HTERT RPE-1 (cell line): Measurements from ENCODE around the gene TAL2.

Experiments
- in situ Hi-C: fragments of 300-500 bp; cut with MboI; formaldehyde crosslinking; loops from 4 replicates; pipeline ENCODE4 v1.14.3; 2020; ENCODE audit warnings: low sequenced_read_pairs

Gene TAL2

DNA sequence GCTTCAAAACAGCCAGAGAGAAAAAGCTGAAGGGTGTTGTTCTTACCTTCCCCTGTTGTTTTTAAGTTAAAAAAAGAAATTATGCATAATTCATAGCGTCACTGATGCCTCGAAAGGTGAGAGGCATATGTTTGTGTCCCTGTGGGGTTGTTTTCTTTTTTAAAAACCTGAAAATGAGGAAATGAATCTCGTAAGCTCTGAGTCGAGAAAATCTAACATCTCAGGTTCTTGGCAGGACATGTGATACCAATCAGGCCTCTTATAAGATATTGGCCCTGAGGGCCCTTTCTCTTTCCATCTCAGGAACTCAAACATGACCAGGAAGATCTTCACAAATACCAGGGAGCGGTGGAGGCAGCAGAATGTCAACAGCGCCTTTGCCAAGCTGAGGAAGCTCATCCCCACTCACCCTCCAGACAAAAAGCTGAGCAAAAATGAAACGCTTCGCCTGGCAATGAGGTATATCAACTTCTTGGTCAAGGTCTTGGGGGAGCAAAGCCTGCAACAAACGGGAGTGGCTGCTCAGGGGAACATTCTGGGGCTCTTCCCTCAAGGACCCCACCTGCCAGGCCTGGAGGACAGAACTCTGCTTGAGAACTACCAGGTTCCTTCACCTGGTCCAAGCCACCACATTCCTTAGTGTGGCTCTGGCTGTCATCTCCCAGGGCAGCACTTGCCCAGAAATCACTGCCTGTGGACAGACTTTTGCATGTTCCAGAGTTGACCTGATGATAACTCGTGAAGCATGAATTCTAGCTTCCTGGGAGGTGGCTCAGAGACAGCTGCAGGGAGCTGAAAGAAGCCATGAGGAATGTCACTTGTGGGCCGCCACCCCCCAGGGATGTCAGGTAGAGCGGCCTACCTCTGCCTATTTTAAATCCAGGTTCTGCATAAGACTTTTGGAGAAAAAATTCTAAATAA, at the start of gene TAL2:
Gene TAL2 (plus strand): TSS at position 274 of the 921 bp plus-strand sequence. CDS start 40 bp downstream, at position 314.
- in situ Hi-C loops = no loop called here

DNA sequence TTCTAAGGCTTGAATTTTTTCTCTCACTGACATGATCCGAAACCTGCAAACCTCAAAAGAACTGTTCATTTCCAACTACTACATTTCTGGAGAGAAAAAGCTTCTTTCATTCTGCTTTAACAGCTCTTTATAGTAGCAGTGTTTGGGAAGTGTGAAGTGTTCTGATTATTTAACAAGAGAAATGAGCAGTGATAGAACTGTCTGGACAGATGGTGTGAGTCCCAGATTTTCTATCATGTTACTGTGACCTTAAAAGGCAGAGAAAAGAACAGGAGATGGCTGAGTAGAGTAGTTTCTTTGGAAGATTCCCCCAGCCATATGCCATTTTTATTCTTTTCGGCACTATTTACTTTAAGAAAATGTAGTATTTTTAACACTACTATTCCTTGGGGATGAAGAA, 41.3 kb upstream of the TAL2 start:
- in situ Hi-C loops = no loop called here

GRCh38 chr9:105625088-105625487, 37.2 kb upstream of the TAL2 start:
- in situ Hi-C loops = no loop called here

- in situ Hi-C loops = no loop called here
Observed at GRCh38 chr9:105632807-105633206, 29.4 kb upstream of the TAL2 start.

- in situ Hi-C loops = no loop called here
Observed at GRCh38 chr9:105633411-105633810, 28.8 kb upstream of the TAL2 start.

- in situ Hi-C loops = no loop called here
Observed at GRCh38 chr9:105636331-105636730, 25.9 kb upstream of the TAL2 start.

DNA sequence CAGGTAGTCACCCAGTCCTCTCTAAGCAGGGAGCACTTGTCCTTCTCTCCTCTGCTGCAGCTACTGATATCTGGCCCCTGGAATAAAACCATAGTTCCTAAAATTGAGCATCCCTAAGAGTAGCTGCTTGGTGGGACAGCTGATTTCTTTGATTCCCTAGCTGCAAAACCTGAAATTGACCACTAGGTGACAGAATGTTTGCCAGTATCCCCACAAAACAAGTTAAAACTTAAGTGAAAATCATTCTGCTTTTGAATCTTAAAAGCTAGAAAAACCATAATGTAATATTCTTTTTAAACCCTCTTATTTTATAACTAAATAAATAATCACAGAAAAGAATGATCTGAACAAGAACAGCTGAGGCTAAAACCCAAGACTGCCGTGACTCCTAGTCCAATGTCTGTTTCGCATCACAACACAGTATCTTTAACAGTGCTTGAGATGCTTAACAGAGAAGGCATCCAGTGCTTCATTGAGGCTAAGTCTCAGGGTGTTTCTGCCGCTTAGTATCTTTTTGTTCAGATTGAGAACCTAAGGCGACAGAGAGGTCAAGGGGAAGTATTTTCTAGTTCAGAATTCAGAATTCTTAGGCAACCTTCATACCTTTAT, 24.4 kb upstream of the TAL2 start:
- in situ Hi-C loops = no loop called here

DNA sequence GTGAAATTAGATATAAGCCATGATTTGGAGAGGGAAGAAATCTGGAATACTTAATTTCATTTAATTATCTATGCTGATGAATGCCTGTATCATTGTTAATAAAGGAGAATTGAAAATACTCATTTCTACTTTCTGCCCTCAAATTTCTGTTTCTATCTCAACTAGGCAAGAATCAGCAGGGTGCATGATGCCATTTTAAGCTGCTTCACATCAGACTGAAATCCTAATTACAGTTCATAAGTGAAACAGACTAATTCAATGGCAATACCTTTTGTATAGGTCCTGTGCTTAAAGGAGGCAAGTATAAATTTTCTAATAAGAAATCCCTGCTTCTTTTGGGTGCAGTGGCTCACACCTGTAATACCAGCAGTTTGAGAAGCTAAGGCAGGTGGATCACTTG, 22.3 kb upstream of the TAL2 start:
- in situ Hi-C loops = no loop called here

- in situ Hi-C loops = no loop called here
Observed at GRCh38 chr9:105643795-105644194, 18.5 kb upstream of the TAL2 start.

- in situ Hi-C loops = no loop called here
Observed at GRCh38 chr9:105646879-105647594, 15.2 kb upstream of the TAL2 start.

DNA sequence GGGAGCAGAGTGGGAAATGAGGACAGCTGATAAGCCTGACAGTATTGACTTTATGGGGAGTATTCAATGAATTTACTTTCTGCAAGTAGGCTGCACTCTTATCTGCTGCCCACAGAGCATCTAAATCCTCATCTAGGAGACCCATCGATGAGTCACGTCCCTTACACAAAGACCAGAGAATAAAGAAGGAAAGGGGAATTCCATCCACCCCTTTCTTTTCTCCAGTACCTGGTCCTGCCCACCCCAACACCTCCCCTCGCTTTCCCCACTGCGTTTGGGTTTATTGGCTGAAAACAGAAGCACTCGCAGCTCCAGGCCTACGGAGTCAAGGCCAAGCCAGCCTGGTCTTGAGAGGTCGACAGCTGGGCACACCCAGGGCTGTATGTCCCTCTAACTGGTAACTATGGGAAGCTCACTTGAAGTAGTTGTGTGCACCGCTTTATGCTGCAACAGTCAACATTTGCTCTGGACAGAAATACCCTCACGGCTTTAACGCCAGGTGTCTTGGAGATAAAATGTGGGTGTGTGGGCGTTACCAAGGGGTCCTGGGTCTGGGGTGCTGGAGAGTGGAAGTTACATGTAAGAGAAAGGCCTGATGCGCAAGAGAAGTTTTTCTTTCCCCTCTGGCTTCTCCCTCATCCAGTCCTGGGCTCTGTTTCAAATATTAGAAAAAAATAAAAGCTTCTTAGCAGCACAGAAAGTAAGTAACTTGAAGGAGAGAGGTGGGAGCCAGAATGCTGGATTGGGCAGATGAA, 14.5 kb upstream of the TAL2 start:
- in situ Hi-C loops = no loop called here

GRCh38 chr9:105651806-105652205, 10.5 kb upstream of the TAL2 start:
- in situ Hi-C loops = no loop called here

GRCh38 chr9:105656131-105656921, 5.9 kb upstream of the TAL2 start:
- in situ Hi-C loops = no loop called here

- in situ Hi-C loops = no loop called here
Observed at GRCh38 chr9:105658351-105658750, 3.9 kb upstream of the TAL2 start.

GRCh38 chr9:105661011-105661410, 1.2 kb upstream of the TAL2 start:
- in situ Hi-C loops = no loop called here

DNA sequence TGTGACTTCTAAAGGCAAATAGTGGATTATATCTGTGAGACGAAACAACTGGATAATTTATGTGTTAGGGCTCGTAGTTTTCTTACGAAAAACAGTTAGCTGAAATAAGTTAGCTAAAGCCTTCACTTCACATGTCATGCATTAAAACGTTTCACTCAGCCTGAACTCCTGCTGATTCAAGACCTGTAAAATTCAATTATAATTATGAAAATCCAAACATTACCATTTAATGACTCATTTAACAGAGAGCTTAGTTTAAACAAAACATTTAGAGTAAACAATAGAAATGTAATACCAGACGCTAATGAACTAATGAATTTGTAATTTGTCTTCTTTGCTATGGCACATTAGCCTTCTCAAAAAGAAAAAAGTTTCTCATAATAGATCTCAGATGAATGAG, 1.7 kb downstream of the TAL2 start:
- in situ Hi-C loops = no loop called here

DNA sequence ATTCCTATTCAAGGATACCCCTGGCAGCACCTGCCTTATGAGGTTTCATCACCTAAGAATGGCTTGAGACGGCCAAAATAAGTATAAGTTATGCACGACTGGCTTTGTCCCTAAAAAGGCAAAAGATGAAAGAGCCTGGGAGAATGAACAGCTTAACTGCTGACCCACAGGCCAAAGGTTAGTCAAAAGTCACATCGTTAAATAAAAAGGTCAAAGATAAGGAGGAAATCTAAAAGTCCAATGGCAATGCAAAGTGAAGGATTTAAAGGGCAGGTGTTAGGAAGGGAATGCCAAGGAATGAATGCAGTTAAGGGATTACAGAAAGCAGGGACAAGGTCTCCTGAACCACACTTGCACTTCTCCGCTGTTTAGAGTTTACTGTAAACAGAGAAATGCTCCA, 5.6 kb downstream of the TAL2 start:
- in situ Hi-C loops = no loop called here

- in situ Hi-C loops = no loop called here
Observed at GRCh38 chr9:105670315-105670714, 8.1 kb downstream of the TAL2 start.

- in situ Hi-C loops = no loop called here
Observed at GRCh38 chr9:105670775-105671174, 8.5 kb downstream of the TAL2 start.

DNA sequence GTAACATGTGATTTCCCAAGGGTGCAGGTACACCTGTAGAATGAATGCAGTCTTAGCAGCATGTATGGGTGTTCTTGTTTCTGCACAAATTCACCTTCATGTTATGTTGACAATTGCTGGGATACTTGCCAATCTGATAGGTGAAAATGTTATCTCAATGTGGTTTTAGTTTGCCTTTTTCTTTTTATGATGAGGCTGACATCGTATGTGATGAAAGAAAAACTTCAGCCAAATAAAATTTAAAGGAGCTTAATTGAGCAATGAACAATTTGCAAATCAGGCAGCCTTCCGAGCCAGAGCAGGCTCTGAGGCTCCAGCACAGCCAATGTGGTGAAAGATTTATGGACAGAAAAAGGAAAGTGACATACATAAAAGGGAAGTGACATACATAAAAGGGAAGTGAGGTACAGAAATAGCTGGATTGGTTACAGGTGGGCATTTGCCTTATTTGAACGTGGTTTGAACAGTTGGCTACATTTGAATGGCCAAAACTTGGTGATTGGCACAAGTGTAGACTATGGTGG, 10.5 kb downstream of the TAL2 start:
- in situ Hi-C loops = no loop called here
